ENCODE results near the gene TMEM196. TPM values are rescaled to one million over a fixed set of nuclear protein-coding genes. Genes with fewer than 3 reads are reported as not detected.
"Not testable (repeated sequence)": the region's sequence is repeated elsewhere in the genome, so short reads cannot be mapped to it uniquely, and the experiment has no call there.

Gene TMEM196
- total RNA-seq, 1 donor, result not detected

DNA sequence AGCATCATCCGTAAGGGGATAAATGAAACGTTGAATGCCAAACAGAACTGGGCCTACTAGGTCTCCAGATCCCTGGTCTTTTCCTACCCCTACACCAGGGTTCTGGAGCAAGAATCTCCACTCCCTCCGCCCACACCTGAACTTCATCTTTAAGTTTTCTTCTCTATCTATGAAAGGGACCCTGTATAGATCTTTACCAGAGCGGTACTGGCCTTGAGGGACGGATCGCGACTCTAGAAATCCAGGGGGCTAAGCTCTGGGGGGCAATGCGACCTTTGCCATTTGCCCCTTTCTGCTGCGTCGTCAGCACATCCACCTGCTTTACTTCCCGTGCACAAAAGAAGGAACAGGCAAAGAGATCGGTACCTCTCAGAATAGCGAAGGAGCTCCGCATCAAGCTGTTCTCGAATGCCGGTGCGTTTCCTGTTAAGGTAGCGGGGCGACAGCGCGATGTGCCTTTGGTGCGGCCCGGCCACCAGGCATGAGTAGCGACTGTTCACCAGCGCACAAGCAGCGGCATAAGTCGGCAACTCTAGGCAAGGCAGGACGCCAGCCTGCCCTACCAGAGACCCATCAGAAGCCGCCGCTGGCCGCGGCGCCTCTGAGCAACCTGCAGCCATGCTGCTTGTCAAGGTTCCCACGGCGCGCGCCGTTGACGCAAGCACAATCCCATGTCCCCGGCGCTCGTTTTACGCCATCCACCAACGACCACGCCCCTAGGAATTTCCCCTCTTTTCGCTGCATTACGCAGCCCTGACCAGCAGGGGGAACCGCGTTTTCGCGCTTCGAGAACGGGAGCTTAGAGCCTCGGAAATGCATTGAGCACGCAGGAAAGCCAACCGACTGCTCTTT, 64.8 kb downstream of the TMEM196 start, which contains the start of gene POLR1F:
TSS of gene POLR1F (minus strand) at position 641 of the 852 bp plus-strand sequence. CDS start at position 620, 21 bp downstream.
- DNase-seq (ENCODE audit: low read depth in 2 of 3, low spot score in 2 of 3), result peak; percentile 94 to 98 (median 97)

DNA sequence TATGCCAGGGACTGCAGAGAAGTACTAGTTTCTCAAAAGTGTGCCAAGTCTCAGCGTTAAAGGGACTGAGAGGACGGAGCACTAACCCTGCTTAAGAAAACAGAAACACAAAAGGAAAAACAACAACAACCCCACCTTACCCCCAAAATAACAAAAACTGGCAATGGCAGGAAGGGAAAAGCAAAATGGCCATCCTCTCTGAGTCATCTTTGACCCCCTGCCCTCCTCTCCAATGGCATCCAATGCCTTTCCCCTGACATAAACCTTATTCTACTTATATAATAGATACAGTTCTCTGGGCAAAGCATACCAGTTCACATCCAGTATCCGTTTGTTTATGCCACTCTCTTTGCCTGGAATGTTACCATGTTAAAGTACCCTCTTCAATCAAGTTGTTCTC, 66.2 kb downstream of the TMEM196 start:
- no peak for DNase-seq (ENCODE audit: low read depth in 2 of 3, low spot score in 2 of 3)

GRCh38 chr7:19705663-19706062, 67.8 kb downstream of the TMEM196 start:
- DNase-seq (ENCODE audit: low read depth in 2 of 3, low spot score in 2 of 3), result no peak

DNA sequence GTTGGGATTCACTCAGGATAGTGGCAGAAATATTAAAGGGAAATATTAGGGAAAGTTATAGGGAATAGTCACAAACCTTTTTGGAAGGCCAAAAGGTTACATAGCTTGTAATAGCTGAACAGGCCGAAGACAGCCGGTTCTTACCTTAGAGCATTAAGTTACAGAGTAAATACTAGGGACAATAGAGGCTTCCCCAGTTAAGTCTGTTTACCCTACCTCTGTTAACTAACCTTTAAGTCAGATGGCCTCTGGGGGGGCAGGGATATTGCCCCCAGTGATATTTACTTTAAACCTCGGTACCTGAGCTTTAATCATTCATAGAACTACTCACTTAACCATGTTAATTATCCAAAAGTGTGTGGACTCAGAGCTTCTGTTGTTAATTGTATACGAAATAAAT, 71.9 kb downstream of the TMEM196 start:
- no peak for DNase-seq (ENCODE audit: low read depth in 2 of 3, low spot score in 2 of 3)

DNA sequence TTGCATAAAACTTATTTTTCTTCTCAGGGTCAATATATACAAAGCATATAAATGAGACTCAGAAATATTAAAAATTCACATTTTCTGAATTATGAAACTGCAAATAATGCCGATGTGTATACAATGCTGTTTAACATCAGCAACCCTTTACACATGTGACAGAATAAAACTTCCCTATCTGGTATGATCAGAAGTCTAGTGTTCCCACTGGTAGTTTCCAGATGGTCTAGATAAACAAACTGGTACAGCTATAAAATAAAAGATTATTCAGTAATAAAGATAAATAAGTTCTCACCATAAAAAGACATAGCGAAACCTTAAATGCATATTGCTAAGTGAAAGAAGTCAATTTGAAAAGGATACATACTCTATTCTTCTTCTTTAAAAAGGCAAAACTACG, 72.5 kb downstream of the TMEM196 start:
- no peak for DNase-seq (ENCODE audit: low read depth in 2 of 3, low spot score in 2 of 3)

GRCh38 chr7:19698331-19698730, 75.1 kb downstream of the TMEM196 start:
- no peak for DNase-seq (ENCODE audit: low read depth in 2 of 3, low spot score in 2 of 3)

GRCh38 chr7:19696926-19697325, 76.5 kb downstream of the TMEM196 start:
- DNase-seq (ENCODE audit: low read depth in 2 of 3, low spot score in 2 of 3), result no peak

- no peak for DNase-seq (ENCODE audit: low read depth in 2 of 3, low spot score in 2 of 3)
Observed at GRCh38 chr7:19692111-19692828, 81.1 kb downstream of the TMEM196 start.

DNA sequence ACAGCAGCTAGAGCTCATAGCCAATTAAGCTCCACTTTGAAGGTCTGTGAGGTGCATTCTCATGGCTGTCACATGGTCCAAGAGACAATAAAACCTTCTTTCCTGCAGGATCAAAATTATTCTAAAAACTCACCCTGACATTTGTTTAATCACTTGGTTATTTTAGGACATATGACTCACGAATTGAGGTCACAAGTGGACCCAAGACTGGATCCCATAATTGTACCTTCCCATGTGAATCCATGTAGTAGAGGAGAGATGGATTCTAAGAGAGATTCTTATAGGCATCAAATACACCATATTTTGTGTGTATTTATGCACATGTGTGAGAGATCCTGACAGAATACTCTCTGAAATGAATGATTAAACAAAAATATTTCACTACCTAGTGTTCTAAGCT, 82.7 kb downstream of the TMEM196 start:
- DNase-seq (ENCODE audit: low read depth in 2 of 3, low spot score in 2 of 3), result no peak

DNA sequence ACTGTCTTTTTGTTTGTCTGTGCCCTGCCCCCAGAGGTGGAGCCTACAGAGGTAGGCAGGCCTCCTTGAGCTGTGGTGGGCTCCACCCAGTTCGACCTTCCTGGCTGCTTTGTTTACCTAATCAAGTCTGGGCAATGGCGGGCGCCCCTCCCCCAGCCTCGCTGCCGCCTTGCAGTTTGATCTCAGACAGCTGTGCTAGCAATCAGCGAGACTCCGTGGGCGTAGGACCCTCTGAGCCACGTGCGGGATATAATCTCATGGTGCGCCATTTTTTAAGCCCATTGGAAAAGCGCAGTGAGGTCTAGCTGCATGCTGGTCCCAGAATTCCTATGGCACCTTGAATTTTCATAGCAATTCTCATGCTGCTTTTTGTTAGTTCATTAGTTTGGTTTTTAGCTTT, 84.3 kb downstream of the TMEM196 start:
- not testable (repeated sequence) for DNase-seq (ENCODE audit: low read depth in 2 of 3, low spot score in 2 of 3)

DNA sequence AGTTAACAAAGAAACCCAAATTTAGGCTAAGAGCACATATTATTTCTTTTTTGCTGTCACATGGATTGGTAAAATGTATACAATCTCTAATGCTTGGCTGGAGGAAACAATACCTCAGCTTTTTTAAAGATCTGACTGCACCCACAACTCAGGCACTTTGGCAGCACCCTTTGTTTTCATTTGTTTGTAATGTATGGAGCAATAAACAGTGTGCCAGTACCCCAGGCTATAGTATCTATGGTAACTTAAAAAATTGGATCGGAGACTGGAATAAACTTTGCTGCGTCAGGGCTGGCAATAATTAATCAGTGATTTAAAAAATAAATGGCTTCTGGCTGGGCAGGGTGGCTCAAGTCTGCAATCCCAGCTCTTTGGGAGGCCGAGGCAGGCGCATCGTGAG, 91.8 kb downstream of the TMEM196 start:
- DNase-seq (ENCODE audit: low read depth in 2 of 3, low spot score in 2 of 3), result no peak

DNA sequence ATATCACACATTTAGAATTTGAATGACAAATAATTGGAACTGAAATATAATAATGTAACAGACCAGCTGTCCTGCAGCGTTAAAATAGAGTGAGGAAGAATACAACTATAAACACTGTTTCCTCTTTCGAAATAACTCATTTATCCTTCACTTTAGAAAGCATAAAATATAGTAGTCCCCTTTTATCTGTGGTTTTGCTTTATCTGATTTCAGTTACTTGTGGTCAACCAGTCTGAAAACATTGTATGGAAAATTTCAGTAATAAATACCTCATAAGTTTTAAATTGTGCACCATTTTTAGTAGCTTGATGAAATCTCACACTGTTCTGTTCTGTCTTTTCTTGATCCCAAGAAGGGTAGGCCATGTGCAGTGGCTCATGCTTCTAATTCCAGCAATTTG, 96.2 kb downstream of the TMEM196 start:
- DNase-seq (ENCODE audit: low read depth in 2 of 3, low spot score in 2 of 3), result peak in 2 of 3 donors; percentile 52 to 88

DNA sequence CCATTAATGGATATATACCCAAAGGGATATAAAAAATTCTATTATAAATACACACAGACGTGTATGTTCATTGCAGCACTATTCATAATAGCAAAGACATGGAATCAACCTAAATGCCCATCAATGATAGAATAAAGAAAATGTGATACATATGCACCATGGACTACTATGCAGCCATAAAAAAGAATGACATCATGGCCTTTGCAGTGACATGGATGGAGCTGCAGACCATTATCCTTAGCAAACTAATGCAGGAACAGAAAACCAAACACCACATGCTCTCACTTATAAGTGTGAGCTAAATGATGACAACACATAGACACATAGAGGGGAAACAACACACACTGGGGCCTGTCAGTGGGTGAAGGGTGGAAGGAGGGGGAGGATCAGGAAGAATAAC, 97.6 kb downstream of the TMEM196 start:
- DNase-seq (ENCODE audit: low read depth in 2 of 3, low spot score in 2 of 3), result no peak

GRCh38 chr7:19674266-19674960, 99.0 kb downstream of the TMEM196 start:
- no peak for DNase-seq (ENCODE audit: low read depth in 2 of 3, low spot score in 2 of 3)

DNA sequence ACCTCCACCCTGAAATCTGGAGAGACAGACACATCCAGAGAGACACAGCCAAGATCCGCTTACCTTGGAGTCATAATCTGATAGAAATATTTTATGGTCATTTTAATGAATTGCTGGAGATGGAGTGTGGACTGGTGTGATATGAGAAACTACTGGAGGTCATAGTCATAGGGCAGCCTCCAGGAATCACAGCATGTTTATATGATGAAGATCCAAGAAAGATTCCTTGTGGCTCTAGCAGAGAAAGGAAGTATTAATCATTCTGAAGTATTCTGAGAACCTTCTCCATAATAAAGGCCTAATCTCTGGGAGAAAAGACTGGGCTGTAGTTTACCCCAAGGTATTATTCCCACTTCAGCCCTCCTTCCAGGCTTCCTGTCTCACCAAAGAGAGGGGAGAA, 102.6 kb downstream of the TMEM196 start:
- no peak for DNase-seq (ENCODE audit: low read depth in 2 of 3, low spot score in 2 of 3)

Small RNA genes within 50 kb of the gene (small RNA-seq; reads per million reads assigned to genes)
- gene MIR3146, result 1.3 reads per million, percentile 47 among the genes with 10 or more reads in this experiment

Other genes with a start within 250 kb of the TMEM196 start
- 16.7 TPM for gene POLR1F, start 64.6 kb downstream of the TMEM196 start, total RNA-seq

Data from hematopoietic multipotent progenitor cell (in vitro differentiated cells).